HG03442 (cell line): ENCODE data around the gene ZNF283.

Source experiments
- ATAC-seq: cut with Tn5 transposase; IDR thresholded peaks from one replicate; pipeline ENCODE4 v1.9.1; 2021; ENCODE audit warnings: mild to moderate bottlenecking, moderate library complexity; ENCODE audit not compliant: unreplicated experiment

ZNF283 gene

GRCh38 chr19:43826787-43827754 lies at the start of gene ZNF283:
TSS of gene ZNF283 (plus strand) at chr19:43827321. CDS start at chr19:43833505, 6,184 bp downstream.
- no peak for ATAC-seq

- no peak for ATAC-seq
Measured at GRCh38 chr19:43778651-43779050, 48.5 kb upstream of the ZNF283 start.

- no peak for ATAC-seq
Measured at GRCh38 chr19:43779147-43779819, 47.8 kb upstream of the ZNF283 start.

GRCh38 chr19:43779820-43780219 lies 47.3 kb upstream of the ZNF283 start:
- no peak for ATAC-seq

GRCh38 chr19:43780706-43781525 lies 46.2 kb upstream of the ZNF283 start, which contains the start of gene KCNN4:
TSS of gene KCNN4 (minus strand) at chr19:43780973. CDS start at chr19:43780861, 112 bp downstream.
- no peak for ATAC-seq

GRCh38 chr19:43781630-43782310 lies 45.4 kb upstream of the ZNF283 start:
- no peak for ATAC-seq

- ATAC-seq, result no peak
Measured at GRCh38 chr19:43782311-43782660, 44.8 kb upstream of the ZNF283 start.

GRCh38 chr19:43782689-43783231 lies 44.4 kb upstream of the ZNF283 start:
- ATAC-seq, result no peak

GRCh38 chr19:43783636-43784035 lies 43.5 kb upstream of the ZNF283 start:
- no peak for ATAC-seq

GRCh38 chr19:43784241-43784980 lies 42.7 kb upstream of the ZNF283 start:
- no peak for ATAC-seq

- ATAC-seq, result no peak
Measured at GRCh38 chr19:43784981-43785808, 41.9 kb upstream of the ZNF283 start.

- no peak for ATAC-seq
Measured at GRCh38 chr19:43786665-43787064, 40.5 kb upstream of the ZNF283 start.

GRCh38 chr19:43789029-43789428 lies 38.1 kb upstream of the ZNF283 start:
- ATAC-seq, result no peak

GRCh38 chr19:43790587-43790986 lies 36.5 kb upstream of the ZNF283 start:
- no peak for ATAC-seq

- ATAC-seq, result no peak
Measured at GRCh38 chr19:43797118-43797517, 30.0 kb upstream of the ZNF283 start.

- ATAC-seq, result no peak
Measured at GRCh38 chr19:43797556-43797955, 29.6 kb upstream of the ZNF283 start.

- no peak for ATAC-seq
Measured at GRCh38 chr19:43798026-43798545, 29.0 kb upstream of the ZNF283 start.
